Measurements from ENCODE around the gene MILR1.

DNA sequence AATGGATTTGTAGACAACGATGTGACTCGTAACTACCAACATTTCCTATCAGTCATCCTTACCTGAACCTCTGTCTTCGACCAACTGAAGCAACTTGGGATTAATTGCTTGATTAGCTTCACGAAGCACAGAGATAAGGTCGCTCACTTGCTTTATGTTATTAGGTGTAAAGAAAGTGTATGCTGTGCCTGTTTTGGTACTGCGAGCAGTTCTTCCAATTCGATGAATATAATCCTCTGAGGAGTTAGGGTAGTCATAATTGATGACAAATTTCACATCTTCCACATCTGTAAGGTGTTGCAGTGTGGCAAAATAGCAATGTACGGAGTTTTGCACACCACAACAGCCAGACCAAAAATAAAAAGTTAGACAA lies 51.6 kb downstream of the MILR1 start:
- TF ChIP-seq TAF1 (IDR thresholded peaks at IDR 0.05; ENCODE audit: borderline replicate concordance, insufficient read depth, low read length) (no peak), SIN3A (IDR thresholded peaks at IDR 0.05; ENCODE audit: borderline replicate concordance, insufficient read depth, low read length) (no peak)
